ENCODE data around the gene CCDC88B.
A peak's percentile ranks its signal among the peaks of the same experiment; 100 is the strongest.

Gene CCDC88B

GRCh38 chr11:64347193-64347867, 7.3 kb downstream of the CCDC88B start:
- no peak for DNase-seq (ENCODE audit: low spot score)

DNA sequence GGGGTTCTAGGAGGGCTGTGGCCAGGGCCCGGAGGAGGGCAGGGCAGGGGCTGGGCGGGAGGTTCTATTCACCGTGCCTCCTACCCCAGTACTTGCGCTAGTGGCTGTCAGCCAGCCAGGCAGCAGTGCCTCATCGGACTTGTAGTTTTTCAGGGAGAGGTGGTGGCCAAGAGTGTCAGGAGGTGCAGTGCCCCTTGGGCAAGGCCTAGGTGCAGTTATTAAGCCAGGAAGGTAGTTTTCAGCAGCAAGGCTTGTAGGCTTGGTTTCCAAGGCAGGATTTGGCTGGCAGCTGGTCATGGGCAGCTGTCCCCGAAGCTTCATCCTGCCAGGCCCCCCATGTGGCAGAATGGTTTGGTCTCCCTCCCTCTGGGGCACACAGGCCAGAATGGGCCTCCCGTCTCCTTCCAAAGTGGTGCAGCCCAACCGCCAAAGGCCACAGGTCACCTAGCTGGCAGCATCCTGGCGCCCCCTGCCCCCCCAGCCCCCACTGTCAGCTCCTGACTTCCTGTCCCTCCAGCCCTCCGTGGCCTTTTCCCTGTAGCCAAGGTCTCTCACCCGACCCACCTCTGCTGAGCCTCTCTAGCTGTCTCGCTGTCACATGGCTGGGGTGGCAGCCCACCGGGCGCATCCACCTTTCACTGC, 8.5 kb downstream of the CCDC88B start:
- DNase-seq (ENCODE audit: low spot score) = no peak

DNA sequence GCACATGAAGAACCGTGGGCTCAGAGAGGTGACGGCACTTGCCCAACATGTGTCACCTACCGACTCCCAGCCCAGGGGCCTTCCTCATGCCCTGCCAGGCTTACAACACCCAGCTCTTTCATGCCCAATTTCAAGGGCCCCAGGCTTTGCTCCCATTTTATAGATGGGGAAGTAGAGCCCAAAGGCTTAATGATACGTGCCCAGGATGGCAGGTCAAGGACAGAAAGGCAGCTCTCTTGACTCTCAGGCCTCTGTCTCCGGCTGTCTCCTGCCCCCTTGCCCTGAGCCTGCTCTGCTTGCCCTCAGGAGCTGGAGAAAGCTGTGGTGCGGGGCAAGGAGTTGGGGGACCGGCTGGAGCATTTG, 9.0 kb downstream of the CCDC88B start:
- DNase-seq (ENCODE audit: low spot score) = no peak

DNA sequence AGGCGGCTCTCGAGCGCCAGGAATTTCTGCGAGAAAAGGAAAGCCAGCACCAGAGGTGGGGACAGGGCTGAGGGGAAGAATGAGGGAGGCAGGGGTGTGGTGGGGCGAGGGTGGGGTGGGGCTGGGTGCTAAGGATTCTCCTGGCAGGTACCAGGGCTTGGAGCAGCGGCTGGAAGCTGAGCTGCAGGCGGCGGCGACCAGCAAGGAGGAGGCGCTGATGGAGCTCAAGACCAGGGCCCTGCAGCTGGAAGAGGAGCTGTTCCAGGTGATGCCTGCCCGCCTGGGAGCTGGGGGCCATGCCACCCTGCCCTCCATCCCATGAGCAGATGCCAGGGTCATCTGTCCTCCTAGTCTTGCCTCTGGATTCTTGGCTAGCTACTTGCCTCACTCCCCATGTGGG, 9.4 kb downstream of the CCDC88B start:
- DNase-seq (ENCODE audit: low spot score) = no peak

DNA sequence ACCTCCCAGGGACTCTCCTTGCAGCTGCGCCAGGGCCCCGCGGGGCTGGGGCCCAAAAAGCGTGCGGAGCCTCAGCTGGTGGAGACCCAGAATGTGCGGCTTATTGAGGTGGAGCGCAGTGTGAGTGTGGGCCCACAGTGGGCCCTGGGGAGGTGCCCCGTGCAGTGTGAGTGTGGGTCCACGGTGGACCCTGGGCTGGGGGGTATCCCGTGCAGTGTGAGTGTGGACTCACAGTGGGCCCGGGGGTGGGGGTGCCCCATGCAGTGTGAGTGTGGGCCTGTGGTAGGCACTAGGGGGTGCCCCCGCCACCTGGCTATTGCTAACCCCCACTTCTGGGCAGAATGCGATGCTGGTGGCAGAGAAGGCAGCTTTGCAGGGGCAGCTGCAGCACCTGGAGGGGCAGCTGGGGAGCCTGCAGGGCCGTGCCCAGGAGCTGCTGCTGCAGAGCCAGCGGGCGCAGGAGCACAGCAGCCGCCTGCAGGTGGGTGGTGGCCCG, 11.2 kb downstream of the CCDC88B start:
- no peak for DNase-seq (ENCODE audit: low spot score)

GRCh38 chr11:64352099-64352994, 12.3 kb downstream of the CCDC88B start:
- DNase-seq (ENCODE audit: low spot score) = no peak

GRCh38 chr11:64352995-64353714, 13.2 kb downstream of the CCDC88B start:
- no peak for DNase-seq (ENCODE audit: low spot score)

GRCh38 chr11:64353715-64354506, 13.9 kb downstream of the CCDC88B start:
- DNase-seq (ENCODE audit: low spot score) = no peak

DNA sequence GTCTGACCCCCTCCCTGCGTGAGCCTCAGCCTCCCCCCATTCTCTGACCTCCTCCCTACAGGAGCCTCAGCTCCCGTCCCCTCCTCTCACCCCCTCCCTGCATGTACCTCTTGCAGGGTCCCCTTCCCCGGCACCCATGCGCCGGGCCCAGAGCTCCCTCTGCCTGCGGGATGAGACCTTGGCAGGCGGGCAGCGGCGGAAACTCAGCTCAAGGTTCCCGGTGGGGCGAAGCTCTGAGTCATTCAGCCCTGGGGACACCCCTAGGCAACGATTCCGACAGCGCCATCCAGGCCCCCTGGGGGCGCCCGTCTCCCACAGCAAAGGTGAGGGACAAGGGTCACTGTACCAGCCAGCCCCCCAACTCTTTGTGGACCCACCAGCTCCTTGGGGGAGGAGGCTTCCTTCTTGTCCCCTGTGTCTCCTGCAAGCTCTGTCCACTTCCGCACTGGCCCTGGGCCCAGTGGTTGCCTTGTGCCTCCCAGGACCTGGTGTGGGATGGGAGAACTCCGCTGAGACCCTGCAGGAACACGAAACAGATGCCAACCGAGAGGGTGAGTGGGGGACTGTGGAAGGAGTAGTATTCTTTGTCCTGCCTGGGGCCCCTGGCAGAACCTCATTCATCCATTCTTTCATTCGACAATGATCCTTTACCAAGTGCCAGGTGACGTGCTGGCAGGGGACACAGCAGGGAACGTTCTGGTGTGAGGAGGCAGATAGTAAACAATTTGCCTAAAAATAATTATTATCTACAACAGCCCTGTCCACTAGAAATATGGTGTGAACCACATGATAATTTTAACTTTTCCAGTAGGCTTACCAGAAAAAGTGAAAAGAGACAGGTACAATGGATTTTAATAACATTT, 15.3 kb downstream of the CCDC88B start:
- DNase-seq (ENCODE audit: low spot score) = peak; percentile 79

GRCh38 chr11:64356498-64357411, 16.8 kb downstream of the CCDC88B start:
- DNase-seq (ENCODE audit: low spot score) = peak; percentile 51

GRCh38 chr11:64357446-64357845, 17.4 kb downstream of the CCDC88B start:
- no peak for DNase-seq (ENCODE audit: low spot score)

- DNase-seq (ENCODE audit: low spot score) = no peak
Observed at GRCh38 chr11:64357904-64358535, 18.0 kb downstream of the CCDC88B start.

- no peak for DNase-seq (ENCODE audit: low spot score)
Observed at GRCh38 chr11:64358536-64358906, 18.5 kb downstream of the CCDC88B start.

- peak; percentile 48 for DNase-seq (ENCODE audit: low spot score)
Observed at GRCh38 chr11:64358907-64359711, 19.1 kb downstream of the CCDC88B start, which contains the start of gene RPS6KA4. RPS6KA4 (plus strand) TSS chr11:64359162; CDS start chr11:64359236, 74 bp downstream.

DNA sequence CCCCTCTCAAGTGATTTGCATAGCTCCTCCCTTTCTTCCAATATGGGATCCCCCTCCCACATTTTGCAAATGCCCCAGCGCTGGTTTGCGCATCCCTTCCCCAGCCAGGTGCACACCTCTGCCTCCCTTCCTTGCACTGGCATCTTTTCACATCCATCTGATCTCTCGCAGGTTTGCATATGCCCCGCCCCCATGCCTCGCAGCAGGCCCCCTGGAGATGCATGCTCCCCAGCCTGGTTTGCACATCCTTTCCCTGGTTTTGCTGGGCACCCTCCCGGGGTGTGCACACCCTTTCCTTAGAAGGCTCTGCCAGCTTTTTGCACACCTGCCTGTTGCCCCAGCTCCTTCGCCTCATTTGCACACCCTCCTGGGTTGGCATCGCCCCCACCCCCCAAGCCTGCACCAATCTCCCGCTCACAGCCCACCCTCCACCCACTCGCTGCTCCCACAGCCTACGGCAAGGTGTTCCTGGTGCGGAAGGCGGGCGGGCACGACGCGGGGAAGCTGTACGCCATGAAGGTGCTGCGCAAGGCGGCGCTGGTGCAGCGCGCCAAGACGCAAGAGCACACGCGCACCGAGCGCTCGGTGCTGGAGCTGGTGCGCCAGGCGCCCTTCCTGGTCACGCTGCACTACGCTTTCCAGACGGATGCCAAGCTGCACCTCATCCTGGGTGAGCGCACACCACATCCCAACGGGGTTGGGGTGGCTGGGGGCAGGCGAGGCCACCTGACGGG, 19.9 kb downstream of the CCDC88B start:
- no peak for DNase-seq (ENCODE audit: low spot score)

GRCh38 chr11:64360448-64360921, 20.5 kb downstream of the CCDC88B start:
- DNase-seq (ENCODE audit: low spot score) = no peak

DNA sequence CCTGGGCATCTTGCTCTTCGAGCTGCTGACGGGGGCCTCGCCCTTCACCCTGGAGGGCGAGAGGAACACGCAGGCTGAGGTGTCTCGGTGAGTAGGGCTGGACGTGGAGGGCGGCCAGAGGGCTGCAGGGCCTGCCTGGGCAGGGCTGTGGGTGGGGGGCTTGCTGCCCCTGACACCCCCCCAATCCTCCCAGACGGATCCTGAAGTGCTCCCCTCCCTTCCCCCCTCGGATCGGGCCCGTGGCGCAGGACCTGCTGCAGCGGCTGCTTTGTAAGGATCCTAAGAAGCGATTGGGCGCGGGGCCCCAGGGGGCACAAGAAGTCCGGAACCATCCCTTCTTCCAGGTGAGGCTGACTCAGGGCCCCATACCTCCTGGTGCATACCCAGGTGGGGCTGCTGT, 21.7 kb downstream of the CCDC88B start:
- no peak for DNase-seq (ENCODE audit: low spot score)

Data from COLO829 (cell line).